Right lobe of liver (tissue), 6 donors: ENCODE results near the gene CD81. TPM values are rescaled to one million over a fixed set of nuclear protein-coding genes. Genes with fewer than 3 reads are reported as not detected.

Experiments
- ATAC-seq, 4 donors: fragments of 200-7000 bp; cut with Tn5 transposase; one replicate each; pipeline ENCODE4 v1.9.1; 2020; ENCODE audit warnings: mild to moderate bottlenecking in 4 of 4, moderate library complexity in 4 of 4
- DNase-seq, 3 donors: peaks; one replicate each; pipeline ENCODE4 v3.0.0-alpha.2; 2020
- H3K27ac ChIP-seq, 3 donors: fragments of 200-600 bp; one replicate each; pipeline ENCODE4 v1.8.0; 2022
- H3K27me3 ChIP-seq, 2 donors: fragments of 200-600 bp; one replicate each; pipeline ENCODE4 v1.8.0; 2022
- H3K36me3 ChIP-seq, 4 donors: fragments of 200-600 bp; sonication (generic) in 1 of 4; one replicate each; pipeline versions ENCODE4 v1.5.1 to v1.8.0; 2017 to 2022; ENCODE audit warnings: control low read depth in 1 of 4
- H3K4me1 ChIP-seq, 4 donors: fragments of 200-600 bp; sonication (generic) in 1 of 4; one replicate each; pipeline versions ENCODE4 v1.5.1 to v1.8.0; 2017 to 2022; ENCODE audit warnings: control low read depth in 1 of 4
- H3K4me3 ChIP-seq, 3 donors: fragments of 200-600 bp; one replicate each; pipeline ENCODE4 v1.8.0; 2022
- H3K9me3 ChIP-seq, 4 donors: fragments of 200-600 bp; sonication (generic) in 1 of 4; one replicate each; pipeline versions ENCODE4 v1.5.1 to v1.8.0; 2017 to 2022; ENCODE audit warnings: control low read depth in 1 of 4
- CTCF ChIP-seq, 4 donors: fragments of 200-600 bp in 3 of 4; fragments of 450-650 bp in 1 of 4; IDR thresholded peaks; one replicate each; pipeline versions ENCODE4 v1.5.1 to v1.8.0; 2016 to 2022; ENCODE audit warnings: antibody characterized with exemption in 4 of 4, mild to moderate bottlenecking in 2 of 4
- POLR2A ChIP-seq: fragments of 450-650 bp; IDR thresholded peaks from one replicate; pipeline ENCODE4 v1.6.1; 2017; ENCODE audit warnings: antibody characterized with exemption, mild to moderate bottlenecking
- WGBS: methylation state at CpG from one replicate; pipeline ENCODE4 v1.1.6; 2018; ENCODE audit warnings: low coverage, low lambda C conversion rate; ENCODE audit not compliant: insufficient coverage; ENCODE audit errors: missing lambda C conversion rate; 5-methylcytosine and 5-hydroxymethylcytosine counted together
- intact Hi-C, 2 donors: fragments of 100-400 bp; cut with DNase I; formaldehyde crosslinking; loops; one replicate each; pipeline versions ENCODE4 v1.11.2 to v1.14.1; 2022
- long read RNA-seq: library from polyadenylated mRNA; unstranded; transcript quantifications from one replicate; pipeline ENCODE4 v2.0.0, GENCODE V29; 2019
- total RNA-seq, 6 experiments: library from RNA; depleted of rRNA in 2 of 6; stranded (reverse); fragments of >200 nt in 2 of 6; fragmentation: NEBNext Ultra II Directional in 3 of 6; extraction: Animal tissue kit (Norgen Biotek cat#: 25700) in 3 of 6; gene quantifications; one replicate each; pipeline versions ENCODE4 v1.1.0 to v1.2.4, GENCODE V29; 2016 to 2023
- donor health status: DM: no; HTN: yes; CAD: no.
- donor health status: DM: no; HTN: no; CAD: no.
- donor health status: DM: no; HTN: no; CAD: no.
- donor health status: DM: no; HTN: yes; CAD: no.
- donor health status: DM: no; HTN: yes; CAD: no.

The CD81 gene
- 100 to 1,000 TPM; 433 to 721 (median 528) TPM for total RNA-seq
- long read RNA-seq, partial matches to known transcripts: 20 of 30 reads
- long read RNA-seq, other reads (novel, unspliced or antisense): 5 of 30 reads

GRCh38 chr11:2376751-2377451 lies at the start of gene CD81:
Gene CD81 (plus strand): TSS chr11:2377310. CDS start chr11:2377550, 240 bp downstream.
- 30% methylated on average over 4 of the region's 65 CpGs for WGBS
- no peaks in the 10 kb centered on the region for H3K36me3 ChIP-seq
- intact Hi-C loops: no loop called here
- peaks cover 0 to 50% (median 24%) of the 10 kb centered on the region in 4 donors for H3K4me1 ChIP-seq
- H3K27me3 ChIP-seq: no peaks in the 10 kb centered on the region
- no peaks in the 10 kb centered on the region for H3K9me3 ChIP-seq
- peak; percentile 54 to 75 (median 71) for DNase-seq
- ATAC-seq: peak; percentile 48 to 71 (median 66)
- H3K4me3 ChIP-seq: peak within 1 kb of the TSS; percentile 72 to 98 (median 79)
- TF ChIP-seq CTCF (IDR thresholded peaks at IDR 0.05) (peak in 1 of 4 donors; percentile 15), POLR2A (peak; percentile 47)
- peak within 1 kb of the TSS; percentile 95 to 99 (median 98) for H3K27ac ChIP-seq

GRCh38 chr11:2328021-2328420 lies 49.1 kb upstream of the CD81 start:
- Histone ChIP-seq H3K4me3 (no peak overlapping the region), H3K27me3 (no peaks in the 10 kb centered on the region), H3K36me3 (no peaks in the 10 kb centered on the region), H3K4me1 (peaks cover 0 to 15% (median 3%) of the 10 kb centered on the region in 4 donors), H3K27ac (no peak overlapping the region), H3K9me3 (no peaks in the 10 kb centered on the region)
- WGBS: 83% methylated on average over 8 of the region's 11 CpGs
- ATAC-seq: no peak
- intact Hi-C loops: no loop called here
- no peak for DNase-seq
- no peak for TF ChIP-seq CTCF (IDR thresholded peaks at IDR 0.05)

GRCh38 chr11:2328656-2329354 lies 48.3 kb upstream of the CD81 start:
- DNase-seq: no peak
- intact Hi-C loops: no loop called here
- WGBS: 96% methylated on average over 13 of the region's 15 CpGs
- Histone ChIP-seq H3K4me3 (no peak overlapping the region), H3K27ac (no peak overlapping the region), H3K36me3 (no peaks in the 10 kb centered on the region), H3K4me1 (peaks cover 0 to 15% (median 3%) of the 10 kb centered on the region in 4 donors), H3K9me3 (no peaks in the 10 kb centered on the region), H3K27me3 (no peaks in the 10 kb centered on the region)
- TF ChIP-seq POLR2A (no peak), CTCF (IDR thresholded peaks at IDR 0.05) (no peak)
- no peak for ATAC-seq

- no peak overlapping the region for H3K4me3 ChIP-seq
- H3K9me3 ChIP-seq: no peaks in the 10 kb centered on the region
- H3K27me3 ChIP-seq: no peaks in the 10 kb centered on the region
- H3K4me1 ChIP-seq: peaks cover 0 to 15% (median 3%) of the 10 kb centered on the region in 4 donors
- DNase-seq: no peak
- no peak for ATAC-seq
- 81% methylated on average over 8 of the region's 9 CpGs for WGBS
- H3K27ac ChIP-seq: no peak overlapping the region
- no peak for TF ChIP-seq POLR2A
- no peak for TF ChIP-seq CTCF (IDR thresholded peaks at IDR 0.05)
- H3K36me3 ChIP-seq: no peaks in the 10 kb centered on the region
- intact Hi-C loops: no loop called here
These were observed 47.6 kb upstream of the CD81 start for GRCh38 chr11:2329551-2329950.
